HepG2 (cell line): Measurements from ENCODE around the gene KLF9. TPM values are rescaled to one million over a fixed set of nuclear protein-coding genes. Genes with fewer than 3 reads are reported as not detected.

Experiments
- RFX5 ChIP-seq: IDR thresholded peaks from 2 replicates; pipeline ENCODE4 v1.6.1; 2011; ENCODE audit warnings: low read depth, low read length, improper control_type of control experiment
- ZBTB1 ChIP-seq: sonication (generic); formaldehyde crosslinking; IDR thresholded peaks from 2 replicates; pipeline ENCODE4 v1.4.0; 2020; ENCODE audit warnings: missing genetic modification reagents, borderline replicate concordance
- ZKSCAN5 ChIP-seq: sonication (generic); formaldehyde crosslinking; IDR thresholded peaks from 2 replicates; pipeline ENCODE4 v1.5.1; 2020; ENCODE audit warnings: mild to moderate bottlenecking, missing genetic modification reagents
- polyA plus RNA-seq, 8 experiments: library from polyadenylated mRNA; depleted of rRNA in 3 of 8; stranded (reverse) in 7 of 8; unstranded in 1 of 8; fragments of >200 nt; fragmentation: Illumina TruSeq in 4 of 8; extraction: Trizol in 4 of 8; gene quantifications; 2 replicates each; pipeline versions ENCODE4 v1.2.1 to v1.2.3, GENCODE V29; 2011 to 2016; ENCODE audit warnings: low read depth in 4 of 8, missing spikeins in 1 of 8, mixed read lengths in 1 of 8; ENCODE audit not compliant: insufficient read depth in 1 of 8
- total RNA-seq, 5 experiments: library from RNA; depleted of rRNA; stranded (reverse); fragments of >200 nt; fragmentation: Illumina TruSeq; extraction: Trizol; gene quantifications; 2 replicates each; pipeline ENCODE4 v1.2.3, GENCODE V29; 2016; ENCODE audit warnings: low read depth in 1 of 5
- TF ChIP-seq, protein P1 (sequence below), 2 experiments: sonication (generic) in 1 of 2; formaldehyde crosslinking in 1 of 2; IDR thresholded peaks; 2 replicates each; pipeline versions ENCODE4 v1.4.0 to v1.6.1; 2018 to 2020; ENCODE audit warnings: missing genetic modification reagents in 2 of 2, borderline replicate concordance in 1 of 2, low read depth in 1 of 2, mild to moderate bottlenecking in 1 of 2, missing biosample characterization in 1 of 2
- TF ChIP-seq, protein P2 (sequence below): sonication (generic); formaldehyde crosslinking; IDR thresholded peaks from 2 replicates; pipeline ENCODE4 v1.8.1; 2022; ENCODE audit warnings: mild to moderate bottlenecking, missing genetic modification reagents
- TF ChIP-seq, protein P3 (sequence below): sonication (generic); formaldehyde crosslinking; IDR thresholded peaks from 2 replicates; pipeline ENCODE4 v1.4.0; 2020; ENCODE audit warnings: missing genetic modification reagents
- TF ChIP-seq, protein P4 (sequence below): IDR thresholded peaks from 2 replicates; pipeline ENCODE4 v1.6.1; 2016; ENCODE audit warnings: missing compliant biosample characterization, missing genetic modification reagents, borderline replicate concordance

The KLF9 gene
- total and polyA plus RNA-seq, 2 of the 13 experiments (the other 11 are each of a cell fraction or from before 2014, with no cell fraction given), result 5.7 to 7.2 TPM

DNA sequence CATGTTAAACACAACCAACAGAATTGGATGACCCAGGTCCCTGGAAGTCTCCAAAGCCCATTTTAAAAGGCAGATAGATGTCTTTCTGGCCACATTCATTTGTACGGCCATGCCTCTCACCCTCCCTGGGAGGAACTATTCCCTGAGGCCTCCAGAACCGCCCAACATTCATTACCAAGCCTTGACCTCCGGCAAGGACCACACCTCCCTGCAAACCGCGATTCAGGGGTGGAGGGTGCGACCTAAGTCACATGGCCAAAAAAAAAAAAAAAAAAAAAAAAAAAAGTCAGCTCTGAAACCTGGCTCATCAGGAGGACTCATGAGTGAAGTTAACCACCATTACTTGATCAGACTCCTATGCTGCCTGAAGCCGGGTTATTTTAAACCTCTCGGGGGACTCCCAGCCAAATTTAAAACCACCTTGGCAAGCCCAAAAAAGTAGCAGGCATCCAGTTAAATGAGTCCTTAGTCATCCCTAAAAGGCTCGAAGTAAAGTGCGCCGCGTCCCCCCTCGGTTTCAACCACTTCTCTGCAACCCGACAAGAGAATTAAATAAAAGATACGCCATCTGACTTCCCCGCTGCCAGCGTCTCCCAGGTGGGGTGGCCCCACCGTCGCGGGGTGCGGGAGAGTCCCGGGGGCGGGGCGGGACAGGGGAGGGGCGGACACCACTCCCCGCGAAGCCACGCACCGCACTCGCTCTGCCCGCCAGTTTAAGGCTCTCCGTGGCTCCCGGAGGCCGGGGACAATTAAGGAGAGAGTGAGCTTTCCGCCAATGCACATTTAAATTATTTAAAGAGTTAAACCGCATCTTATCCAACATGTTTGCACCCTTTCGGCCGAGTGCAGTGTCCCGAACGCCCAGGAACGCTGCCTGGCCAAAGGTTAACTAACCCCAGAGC, 2.3 kb downstream of the KLF9 start (continued):
- TF ChIP-seq, protein P1, sequence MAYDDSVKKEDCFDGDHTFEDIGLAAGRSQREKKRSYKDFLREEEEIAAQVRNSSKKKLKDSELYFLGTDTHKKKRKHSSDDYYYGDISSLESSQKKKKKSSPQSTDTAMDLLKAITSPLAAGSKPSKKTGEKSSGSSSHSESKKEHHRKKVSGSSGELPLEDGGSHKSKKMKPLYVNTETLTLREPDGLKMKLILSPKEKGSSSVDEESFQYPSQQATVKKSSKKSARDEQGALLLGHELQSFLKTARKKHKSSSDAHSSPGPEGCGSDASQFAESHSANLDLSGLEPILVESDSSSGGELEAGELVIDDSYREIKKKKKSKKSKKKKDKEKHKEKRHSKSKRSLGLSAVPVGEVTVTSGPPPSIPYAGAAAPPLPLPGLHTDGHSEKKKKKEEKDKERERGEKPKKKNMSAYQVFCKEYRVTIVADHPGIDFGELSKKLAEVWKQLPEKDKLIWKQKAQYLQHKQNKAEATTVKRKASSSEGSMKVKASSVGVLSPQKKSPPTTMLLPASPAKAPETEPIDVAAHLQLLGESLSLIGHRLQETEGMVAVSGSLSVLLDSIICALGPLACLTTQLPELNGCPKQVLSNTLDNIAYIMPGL (CRISPR knock-in tag; IDR thresholded peaks at IDR 0.05; ENCODE audit: borderline replicate concordance in 1 of 2, low read depth in 1 of 2), result 0 out of 4 replicates have a peak, but pooled peaks of 1 of the 2 experiments have one; percentile 16
- TF ChIP-seq, protein P2, sequence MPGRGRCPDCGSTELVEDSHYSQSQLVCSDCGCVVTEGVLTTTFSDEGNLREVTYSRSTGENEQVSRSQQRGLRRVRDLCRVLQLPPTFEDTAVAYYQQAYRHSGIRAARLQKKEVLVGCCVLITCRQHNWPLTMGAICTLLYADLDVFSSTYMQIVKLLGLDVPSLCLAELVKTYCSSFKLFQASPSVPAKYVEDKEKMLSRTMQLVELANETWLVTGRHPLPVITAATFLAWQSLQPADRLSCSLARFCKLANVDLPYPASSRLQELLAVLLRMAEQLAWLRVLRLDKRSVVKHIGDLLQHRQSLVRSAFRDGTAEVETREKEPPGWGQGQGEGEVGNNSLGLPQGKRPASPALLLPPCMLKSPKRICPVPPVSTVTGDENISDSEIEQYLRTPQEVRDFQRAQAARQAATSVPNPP (CRISPR knock-in tag), result no peak
- TF ChIP-seq ZKSCAN5 (CRISPR knock-in tag) (no peak), RFX5 (no peak), ZBTB1 (no peak)
- TF ChIP-seq, protein P3, sequence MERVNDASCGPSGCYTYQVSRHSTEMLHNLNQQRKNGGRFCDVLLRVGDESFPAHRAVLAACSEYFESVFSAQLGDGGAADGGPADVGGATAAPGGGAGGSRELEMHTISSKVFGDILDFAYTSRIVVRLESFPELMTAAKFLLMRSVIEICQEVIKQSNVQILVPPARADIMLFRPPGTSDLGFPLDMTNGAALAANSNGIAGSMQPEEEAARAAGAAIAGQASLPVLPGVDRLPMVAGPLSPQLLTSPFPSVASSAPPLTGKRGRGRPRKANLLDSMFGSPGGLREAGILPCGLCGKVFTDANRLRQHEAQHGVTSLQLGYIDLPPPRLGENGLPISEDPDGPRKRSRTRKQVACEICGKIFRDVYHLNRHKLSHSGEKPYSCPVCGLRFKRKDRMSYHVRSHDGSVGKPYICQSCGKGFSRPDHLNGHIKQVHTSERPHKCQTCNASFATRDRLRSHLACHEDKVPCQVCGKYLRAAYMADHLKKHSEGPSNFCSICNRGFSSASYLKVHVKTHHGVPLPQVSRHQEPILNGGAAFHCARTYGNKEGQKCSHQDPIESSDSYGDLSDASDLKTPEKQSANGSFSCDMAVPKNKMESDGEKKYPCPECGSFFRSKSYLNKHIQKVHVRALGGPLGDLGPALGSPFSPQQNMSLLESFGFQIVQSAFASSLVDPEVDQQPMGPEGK (CRISPR knock-in tag), result 0 out of 2 replicates have a peak, but pooled peaks have one; percentile 27
- TF ChIP-seq, protein P4, sequence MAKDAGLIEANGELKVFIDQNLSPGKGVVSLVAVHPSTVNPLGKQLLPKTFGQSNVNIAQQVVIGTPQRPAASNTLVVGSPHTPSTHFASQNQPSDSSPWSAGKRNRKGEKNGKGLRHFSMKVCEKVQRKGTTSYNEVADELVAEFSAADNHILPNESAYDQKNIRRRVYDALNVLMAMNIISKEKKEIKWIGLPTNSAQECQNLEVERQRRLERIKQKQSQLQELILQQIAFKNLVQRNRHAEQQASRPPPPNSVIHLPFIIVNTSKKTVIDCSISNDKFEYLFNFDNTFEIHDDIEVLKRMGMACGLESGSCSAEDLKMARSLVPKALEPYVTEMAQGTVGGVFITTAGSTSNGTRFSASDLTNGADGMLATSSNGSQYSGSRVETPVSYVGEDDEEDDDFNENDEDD (CRISPR knock-in tag), result 0 out of 2 replicates have a peak, but pooled peaks have one; percentile 15
